NCI-H1436 treated with DMSO at 0.1 percent for 48 hours (cell line): ENCODE measurements around the gene TMEM253.

ENCODE experiments used
- DNase-seq: peaks from one replicate; lab custom pipeline; 2025; lab: John Stamatoyannopoulos, UW

Gene TMEM253

GRCh38 chr14:21104448-21105060, 3.7 kb downstream of the TMEM253 start:
- peak; percentile 64 for DNase-seq

GRCh38 chr14:21105095-21105494, 4.2 kb downstream of the TMEM253 start:
- no peak for DNase-seq

- no peak for DNase-seq
Measured at GRCh38 chr14:21106176-21106497, 5.3 kb downstream of the TMEM253 start.

GRCh38 chr14:21106498-21107282, 5.8 kb downstream of the TMEM253 start:
- peak; percentile 29 for DNase-seq

- DNase-seq: no peak
Measured at GRCh38 chr14:21107283-21107800, 6.5 kb downstream of the TMEM253 start.

GRCh38 chr14:21108791-21109190, 7.9 kb downstream of the TMEM253 start:
- no peak for DNase-seq

- DNase-seq: peak; percentile 45
Measured at GRCh38 chr14:21109377-21110138, 8.7 kb downstream of the TMEM253 start.

- no peak for DNase-seq
Measured at GRCh38 chr14:21112255-21112654, 11.4 kb downstream of the TMEM253 start.

- no peak for DNase-seq
Measured at GRCh38 chr14:21113369-21113768, 12.5 kb downstream of the TMEM253 start.

GRCh38 chr14:21118933-21119332, 18.1 kb downstream of the TMEM253 start:
- DNase-seq: no peak

- no peak for DNase-seq
Measured at GRCh38 chr14:21120686-21121085, 19.8 kb downstream of the TMEM253 start.

GRCh38 chr14:21121122-21121521, 20.3 kb downstream of the TMEM253 start:
- no peak for DNase-seq

- no peak for DNase-seq
Measured at GRCh38 chr14:21123429-21123828, 22.6 kb downstream of the TMEM253 start.

GRCh38 chr14:21133901-21134300, 33.0 kb downstream of the TMEM253 start:
- DNase-seq: no peak

- no peak for DNase-seq
Measured at GRCh38 chr14:21136024-21136423, 35.2 kb downstream of the TMEM253 start.

- DNase-seq: no peak
Measured at GRCh38 chr14:21142357-21142756, 41.5 kb downstream of the TMEM253 start.

GRCh38 chr14:21145437-21145836, 44.6 kb downstream of the TMEM253 start:
- DNase-seq: no peak

GRCh38 chr14:21149641-21150367, 48.9 kb downstream of the TMEM253 start:
- no peak for DNase-seq
